NCI-H146 treated with DMSO at 0.1 percent for 48 hours (cell line): ENCODE results near the gene SYVN1.

Source experiments
- DNase-seq: peaks from one replicate; lab custom pipeline; 2025; ENCODE audit not compliant: unreplicated experiment; lab: John Stamatoyannopoulos, UW

SYVN1 gene

DNA sequence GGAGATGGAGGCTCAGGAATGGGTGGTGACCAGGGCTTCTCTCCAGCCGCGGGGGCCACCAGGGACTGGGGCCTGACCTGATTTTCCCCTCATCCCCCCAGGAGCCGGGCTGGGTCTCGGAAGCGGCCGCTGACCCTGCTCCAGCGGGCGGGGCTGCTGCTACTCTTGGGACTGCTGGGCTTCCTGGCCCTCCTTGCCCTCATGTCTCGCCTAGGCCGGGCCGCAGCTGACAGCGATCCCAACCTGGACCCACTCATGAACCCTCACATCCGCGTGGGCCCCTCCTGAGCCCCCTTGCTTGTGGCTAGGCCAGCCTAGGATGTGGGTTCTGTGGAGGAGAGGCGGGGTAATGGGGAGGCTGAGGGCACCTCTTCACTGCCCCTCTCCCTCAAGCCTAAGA lies 46.5 kb downstream of the SYVN1 start:
- no peak for DNase-seq

DNA sequence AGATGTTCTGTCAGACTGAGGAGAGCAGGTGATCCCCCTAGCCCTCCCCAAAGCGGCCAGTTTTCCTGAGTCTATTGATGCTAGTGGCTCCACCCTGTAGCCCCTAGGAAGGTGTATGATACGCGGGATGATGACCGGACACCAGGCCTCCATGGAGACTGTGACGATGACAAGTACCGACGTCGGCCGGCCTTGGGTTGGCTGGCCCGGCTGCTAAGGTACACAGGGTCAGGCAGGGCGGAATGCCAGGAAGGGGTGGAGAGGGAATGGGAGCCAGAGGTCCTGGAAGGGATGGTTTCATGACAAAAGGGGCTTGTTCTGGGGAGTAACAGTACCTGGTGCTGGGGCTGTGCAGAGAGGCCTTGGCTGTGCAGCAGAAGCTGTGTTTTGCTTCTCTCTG lies 47.1 kb downstream of the SYVN1 start:
- no peak for DNase-seq

DNA sequence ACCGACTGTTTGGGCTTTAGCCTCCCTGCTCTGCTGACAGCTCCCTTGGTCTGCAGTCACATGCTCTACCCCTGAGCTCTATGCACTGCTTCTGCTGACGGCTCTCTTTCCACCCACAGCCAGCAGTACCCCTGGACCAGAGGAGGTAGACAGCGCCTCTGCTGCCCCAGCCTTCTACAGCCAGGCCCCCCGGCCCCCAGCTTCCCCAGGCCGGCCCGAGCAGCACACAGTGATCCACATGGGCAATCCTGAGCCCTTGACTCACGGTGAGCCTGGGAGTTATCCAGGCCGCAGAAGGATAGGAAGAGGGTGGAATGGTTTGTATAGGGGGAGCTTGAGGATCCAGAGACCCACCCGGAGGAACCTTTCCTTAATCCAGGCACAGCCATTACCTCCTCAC lies 47.5 kb downstream of the SYVN1 start:
- DNase-seq, result no peak

DNA sequence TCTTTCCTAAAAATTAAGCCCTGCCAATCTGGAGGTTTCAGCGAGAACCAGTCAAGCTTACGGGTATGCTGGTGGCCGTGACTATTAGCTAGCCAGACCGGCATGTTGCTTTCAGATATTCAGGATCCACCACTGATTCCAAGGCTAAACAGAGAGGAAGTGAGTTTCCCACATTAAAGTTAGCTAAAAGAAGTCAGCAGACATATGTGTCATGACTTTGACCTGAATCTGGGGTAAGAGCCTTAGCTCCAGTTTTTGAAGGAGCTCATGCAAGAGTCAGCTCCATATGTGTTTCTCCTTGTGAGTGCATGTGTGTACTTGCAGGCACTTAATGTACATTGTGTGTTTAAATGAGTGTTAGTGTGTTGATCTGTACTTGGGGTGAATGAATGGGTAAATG lies 48.9 kb downstream of the SYVN1 start:
- DNase-seq, result no peak

DNA sequence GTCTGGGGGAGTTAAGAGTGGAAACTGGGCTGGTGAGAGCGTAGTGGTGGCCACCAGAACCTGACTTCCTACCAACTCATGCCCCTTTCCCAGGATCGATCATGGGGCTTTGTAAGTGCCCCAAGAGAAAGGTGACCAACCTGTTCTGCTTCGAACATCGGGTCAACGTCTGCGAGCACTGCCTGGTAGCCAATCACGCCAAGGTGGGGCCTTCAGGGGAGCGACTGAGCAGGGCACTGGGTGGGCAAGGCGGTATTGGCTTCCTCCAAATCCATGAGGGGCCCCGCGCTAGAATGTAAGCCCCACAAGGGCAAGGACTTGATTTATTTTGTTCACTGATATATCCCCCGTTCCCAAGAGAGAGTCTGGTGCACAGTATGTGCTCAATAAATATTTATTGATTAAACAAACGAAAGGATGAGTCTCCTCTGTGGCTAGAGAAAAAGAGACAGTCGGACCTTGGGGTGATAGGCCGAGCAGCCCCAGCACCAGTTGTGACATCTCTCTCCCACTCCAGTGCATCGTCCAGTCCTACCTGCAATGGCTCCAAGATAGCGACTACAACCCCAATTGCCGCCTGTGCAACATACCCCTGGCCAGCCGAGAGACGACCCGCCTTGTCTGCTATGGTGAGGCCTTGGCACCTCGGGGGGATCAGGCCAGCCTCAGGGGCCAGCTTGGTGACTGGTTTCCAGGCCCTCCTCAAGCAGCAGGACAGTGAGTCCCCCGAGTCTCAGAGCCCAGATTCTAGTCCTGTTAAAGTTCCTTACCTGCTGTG lies 49.5 kb downstream of the SYVN1 start:
- DNase-seq, result no peak

DNA sequence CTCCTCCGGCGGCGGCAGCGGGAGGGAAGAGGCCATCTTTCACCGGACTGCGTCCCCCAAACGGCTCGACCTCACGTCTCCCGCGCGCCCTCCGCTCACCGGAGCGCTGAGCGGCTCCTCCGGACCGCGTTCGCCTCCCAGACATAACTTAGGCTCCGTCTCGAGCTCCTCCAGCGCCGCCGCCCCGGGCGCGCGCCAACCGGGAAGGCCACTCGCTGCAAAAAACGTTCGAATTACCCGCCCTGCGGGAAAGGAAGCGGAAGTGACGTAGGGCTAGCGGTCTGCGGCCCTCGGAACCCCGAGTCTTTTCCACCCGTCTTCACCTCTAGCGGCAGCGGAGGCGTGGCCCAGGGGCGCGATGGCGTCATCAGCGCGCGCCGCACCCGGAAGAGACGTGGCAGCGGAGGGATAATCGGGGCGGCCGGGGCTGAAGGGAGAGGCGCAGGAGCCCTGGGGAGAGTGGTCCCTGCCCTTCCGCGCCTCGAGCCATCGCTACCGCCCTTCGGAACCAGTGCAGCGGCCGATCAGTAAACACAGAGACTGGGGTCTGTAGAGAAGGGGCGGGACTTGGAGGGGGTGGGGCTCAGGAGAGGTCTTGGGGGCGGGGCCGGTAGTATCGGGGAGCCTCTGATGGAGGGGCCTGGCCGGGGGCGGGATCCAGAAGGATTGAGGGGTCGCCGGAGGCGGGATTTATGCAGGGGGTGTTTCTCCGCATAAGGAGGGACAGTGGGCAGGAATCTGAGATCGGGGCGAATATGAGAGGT lies 50.3 kb downstream of the SYVN1 start, which contains the start of the genes CDCA5 and ZFPL1:
TSS of gene CDCA5 (minus strand) at position 207 of the 764 bp plus-strand sequence. CDS start at position 145, 62 bp downstream.
TSS of gene ZFPL1 (plus strand) at position 389 of the 764 bp plus-strand sequence. CDS start 477 bp downstream, outside the sequence.
- DNase-seq, result peak; percentile 87

DNA sequence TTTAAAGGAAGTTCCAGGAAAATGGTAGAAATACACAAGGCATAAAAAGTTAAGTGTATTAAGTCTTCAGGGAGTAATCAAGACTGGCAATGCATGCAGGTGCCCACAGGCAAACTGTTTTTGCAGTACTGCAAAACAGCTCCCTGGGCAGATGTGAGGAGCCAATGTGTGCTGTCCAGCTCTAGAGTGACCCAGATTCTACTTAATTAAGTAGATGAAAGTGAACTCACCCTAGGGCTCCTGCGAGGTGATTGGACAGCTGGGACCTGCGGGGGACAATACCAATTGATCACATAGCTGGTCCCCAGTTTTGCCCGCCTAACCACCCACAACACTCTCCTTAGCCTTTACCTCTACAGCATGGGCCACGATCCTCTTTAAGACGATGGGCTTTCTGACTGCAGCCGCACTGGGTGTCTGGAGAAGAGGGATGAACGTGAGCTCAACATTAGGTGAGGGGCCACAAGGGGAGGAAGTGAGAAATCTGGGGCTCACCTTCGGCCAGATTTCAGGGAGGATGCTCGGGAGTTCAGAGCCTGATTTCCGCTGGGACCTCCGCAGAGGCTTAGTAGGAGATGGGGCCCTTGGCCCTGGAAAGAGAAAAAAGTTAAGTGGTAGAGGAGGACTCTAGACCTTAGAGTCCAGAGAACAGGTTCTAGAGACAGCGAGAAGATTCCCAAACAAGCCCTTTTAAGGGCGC lies 51.0 kb downstream of the SYVN1 start:
- DNase-seq, result no peak

DNA sequence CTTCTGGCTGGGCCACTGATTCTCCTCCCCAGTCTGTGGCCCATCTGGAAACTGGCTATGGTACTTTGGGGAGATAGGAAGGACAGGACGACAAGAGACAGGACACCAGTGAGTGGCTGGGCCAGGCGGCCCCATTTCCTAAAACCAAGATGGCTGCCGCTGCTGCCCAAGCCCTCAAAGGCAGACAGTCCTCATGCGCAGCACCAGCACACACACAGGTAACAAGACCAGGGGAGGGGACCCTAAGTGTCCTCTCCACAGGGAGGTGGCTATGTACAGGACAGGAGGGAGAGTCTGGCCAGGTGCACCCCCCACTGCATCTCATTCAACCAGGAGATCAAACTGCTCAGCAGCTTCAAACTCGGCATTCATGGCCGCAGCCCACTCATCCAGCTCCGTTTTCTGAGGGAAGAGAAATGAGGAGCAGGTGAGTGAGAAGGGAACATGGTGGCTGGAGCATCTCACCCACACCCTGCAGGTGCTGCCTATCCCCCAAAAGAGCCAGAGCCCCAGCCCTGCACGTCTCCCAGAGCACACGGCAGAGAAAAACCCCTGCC lies 55.5 kb downstream of the SYVN1 start:
- DNase-seq, result no peak

DNA sequence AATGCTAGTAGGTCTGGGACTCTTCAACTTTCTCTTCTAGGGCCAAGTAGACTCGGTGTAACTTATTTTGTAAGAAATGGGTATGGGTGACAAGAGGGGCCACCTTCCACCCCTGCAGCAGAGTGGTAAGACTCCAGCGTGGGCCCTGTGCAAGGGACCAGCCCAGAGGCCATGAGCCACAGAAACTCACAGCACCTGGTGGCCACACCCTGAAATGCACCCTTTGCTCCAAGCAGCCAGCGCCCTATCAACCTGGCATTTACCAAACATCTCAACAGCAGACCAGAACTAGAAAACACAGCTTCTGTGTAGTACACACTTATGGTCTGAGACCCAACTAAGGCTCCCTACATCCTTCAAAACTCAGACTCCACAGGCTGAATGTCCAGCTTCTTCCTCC lies 56.2 kb downstream of the SYVN1 start:
- no peak for DNase-seq

DNA sequence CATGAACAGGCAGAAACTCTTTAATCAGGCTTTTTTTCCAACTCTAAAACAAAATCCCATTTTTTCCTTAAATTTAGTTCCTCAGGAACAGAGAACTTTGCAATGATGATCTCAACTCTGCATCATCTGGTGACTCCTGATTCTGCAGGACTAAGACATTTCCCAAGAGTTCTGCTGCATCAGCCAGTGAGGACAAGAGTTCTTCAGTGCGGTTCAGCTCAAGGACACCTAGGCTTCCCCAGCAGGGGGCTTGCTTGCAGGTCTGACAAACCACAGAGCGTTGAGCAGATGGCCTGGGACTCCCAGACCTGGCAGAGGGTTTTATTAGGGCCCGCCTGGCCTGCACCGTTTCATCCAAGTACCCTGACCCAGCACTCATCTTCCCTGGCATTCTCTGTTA lies 56.9 kb downstream of the SYVN1 start:
- no peak for DNase-seq
